SJSA1 (cell line): ENCODE data around the gene LHX2. TPM values are rescaled to one million over a fixed set of nuclear protein-coding genes. Genes with fewer than 3 reads are reported as not detected.
"Not testable (repeated sequence)": the region's sequence is repeated elsewhere in the genome, so short reads cannot be mapped to it uniquely, and the experiment has no call there.

Experiments
- DNase-seq, 2 experiments: peaks; one replicate each; pipeline ENCODE4 v3.0.0-alpha.2; 2015 to 2020; ENCODE audit warnings: low spot score in 2 of 2, low read depth in 1 of 2
- H3K27ac ChIP-seq: fragments of 250-450 bp; sonication (Bioruptor Pico); 2 replicates; pipeline ENCODE4 v1.5.1; 2020; ENCODE audit warnings: mild to moderate bottlenecking, moderate library complexity
- H3K27me3 ChIP-seq: fragments of 250-450 bp; sonication (Bioruptor Pico); replicated peaks from 2 replicates; pipeline ENCODE4 v1.5.1; 2020; ENCODE audit warnings: mild to moderate bottlenecking, moderate library complexity
- H3K36me3 ChIP-seq: fragments of 250-450 bp; sonication (Bioruptor Pico); 2 replicates; pipeline ENCODE4 v1.5.1; 2020; ENCODE audit warnings: mild to moderate bottlenecking
- H3K4me1 ChIP-seq: fragments of 250-450 bp; sonication (Bioruptor Pico); replicated peaks from 2 replicates; pipeline ENCODE4 v1.6.1; 2021; ENCODE audit warnings: mild to moderate bottlenecking
- H3K4me3 ChIP-seq: fragments of 250-450 bp; sonication (Bioruptor Pico); 2 replicates; pipeline ENCODE4 v1.5.1; 2020; ENCODE audit warnings: mild to moderate bottlenecking
- H3K9me3 ChIP-seq: fragments of 250-450 bp; sonication (Bioruptor Pico); replicated peaks from 2 replicates; pipeline ENCODE4 v1.5.1; 2020; ENCODE audit warnings: mild to moderate bottlenecking
- total RNA-seq: library from RNA; depleted of rRNA; stranded (reverse); fragments of >200 nt; shearing (Covaris generic); gene quantifications from 2 replicates; pipeline ENCODE4 v1.2.3, GENCODE V29; 2014; rRNA removed

Gene LHX2
- total RNA-seq, result 0.18 TPM in 1 of 2 replicates, not detected in the other

- peaks cover 9% of the 10 kb centered on the region for H3K4me1 ChIP-seq
- no peaks in the 10 kb centered on the region for H3K36me3 ChIP-seq
- no peak for DNase-seq
- H3K9me3 ChIP-seq, result peaks cover 6% of the 10 kb centered on the region; the same call in 1 of the 2 replicates
- H3K27ac ChIP-seq, result no peak within 1 kb of the TSS
- H3K4me3 ChIP-seq, result peak within 1 kb of the TSS; percentile 21; the same call in 1 of the 2 replicates
- H3K27me3 ChIP-seq, result peaks cover 50% of the 10 kb centered on the region
Measured at GRCh38 chr9:124011460-124012301, at the start of gene LHX2. LHX2 (plus strand) TSS chr9:124011768; CDS start chr9:124012349, 581 bp downstream.

- Histone ChIP-seq H3K27ac (no peak overlapping the region), H3K4me1 (no peaks in the 10 kb centered on the region), H3K4me3 (no peak overlapping the region), H3K36me3 (no peaks in the 10 kb centered on the region), H3K9me3 (no peaks in the 10 kb centered on the region), H3K27me3 (no peaks in the 10 kb centered on the region; the same call in 1 of the 2 replicates)
- no peak for DNase-seq
Measured at GRCh38 chr9:123964761-123965160, 46.8 kb upstream of the LHX2 start.

GRCh38 chr9:123965801-123966686 is 45.5 kb upstream of the LHX2 start:
- Histone ChIP-seq H3K27ac (no peak overlapping the region), H3K4me1 (no peaks in the 10 kb centered on the region), H3K36me3 (no peaks in the 10 kb centered on the region), H3K27me3 (no peaks in the 10 kb centered on the region), H3K9me3 (no peaks in the 10 kb centered on the region), H3K4me3 (no peak overlapping the region)
- no peak for DNase-seq

- Histone ChIP-seq H3K27ac (no peak overlapping the region), H3K9me3 (peaks cover 6% of the 10 kb centered on the region; the same call in 1 of the 2 replicates), H3K36me3 (no peaks in the 10 kb centered on the region), H3K27me3 (no peaks in the 10 kb centered on the region), H3K4me3 (no peak overlapping the region), H3K4me1 (no peaks in the 10 kb centered on the region)
- no peak for DNase-seq
Measured at GRCh38 chr9:123967323-123967722, 44.2 kb upstream of the LHX2 start.

GRCh38 chr9:123972618-123973017 is 39.0 kb upstream of the LHX2 start:
- H3K9me3 ChIP-seq, result peaks cover 10% of the 10 kb centered on the region; the same call in 1 of the 2 replicates
- H3K36me3 ChIP-seq, result no peaks in the 10 kb centered on the region
- no peaks in the 10 kb centered on the region for H3K4me1 ChIP-seq
- H3K27me3 ChIP-seq, result no peaks in the 10 kb centered on the region
- H3K4me3 ChIP-seq, result no peak overlapping the region
- H3K27ac ChIP-seq, result no peak overlapping the region
- DNase-seq, result no peak

- no peaks in the 10 kb centered on the region for H3K36me3 ChIP-seq
- H3K27me3 ChIP-seq, result no peaks in the 10 kb centered on the region
Measured at GRCh38 chr9:123973590-123974223, 37.9 kb upstream of the LHX2 start.

GRCh38 chr9:123974471-123974870 is 37.1 kb upstream of the LHX2 start:
- DNase-seq, result no peak
- Histone ChIP-seq H3K9me3 (peaks cover 10% of the 10 kb centered on the region; the same call in 1 of the 2 replicates), H3K27ac (no peak overlapping the region), H3K4me1 (no peaks in the 10 kb centered on the region), H3K36me3 (no peaks in the 10 kb centered on the region), H3K4me3 (no peak overlapping the region), H3K27me3 (no peaks in the 10 kb centered on the region)

More at GRCh38 chr9:123973590-123974223, 37.9 kb upstream of the LHX2 start:
- Histone ChIP-seq H3K4me1 (no peaks in the 10 kb centered on the region), H3K27ac (no peak overlapping the region), H3K9me3 (peaks cover 10% of the 10 kb centered on the region; the same call in 1 of the 2 replicates), H3K4me3 (no peak overlapping the region)
- no peak for DNase-seq

- H3K27me3 ChIP-seq, result no peaks in the 10 kb centered on the region
- H3K27ac ChIP-seq, result no peak overlapping the region
- H3K36me3 ChIP-seq, result no peaks in the 10 kb centered on the region
- H3K4me1 ChIP-seq, result no peaks in the 10 kb centered on the region
- DNase-seq, result no peak
- peaks cover 10% of the 10 kb centered on the region; the same call in 1 of the 2 replicates for H3K9me3 ChIP-seq
- H3K4me3 ChIP-seq, result no peak overlapping the region
Measured at GRCh38 chr9:123975871-123976270, 35.7 kb upstream of the LHX2 start.

GRCh38 chr9:123976579-123976978 is 35.0 kb upstream of the LHX2 start:
- H3K36me3 ChIP-seq, H3K4me3 ChIP-seq, H3K27ac ChIP-seq, H3K27me3 ChIP-seq, H3K9me3 ChIP-seq, DNase-seq, H3K4me1 ChIP-seq: not testable (repeated sequence)

- H3K27ac ChIP-seq, result no peak overlapping the region
- peaks cover 7% of the 10 kb centered on the region for H3K27me3 ChIP-seq
- no peaks in the 10 kb centered on the region for H3K36me3 ChIP-seq
- H3K9me3 ChIP-seq, result no peaks in the 10 kb centered on the region
- no peaks in the 10 kb centered on the region for H3K4me1 ChIP-seq
- DNase-seq, result no peak
- H3K4me3 ChIP-seq, result no peak overlapping the region
Measured at GRCh38 chr9:123978981-123979380, 32.6 kb upstream of the LHX2 start.

GRCh38 chr9:123982535-123982934 is 29.0 kb upstream of the LHX2 start:
- no peaks in the 10 kb centered on the region for H3K36me3 ChIP-seq
- peaks cover 7% of the 10 kb centered on the region for H3K27me3 ChIP-seq
- H3K4me1 ChIP-seq, result no peaks in the 10 kb centered on the region
- DNase-seq, result no peak
- H3K9me3 ChIP-seq, result no peaks in the 10 kb centered on the region
- no peak overlapping the region for H3K4me3 ChIP-seq
- H3K27ac ChIP-seq, result no peak overlapping the region

- no peaks in the 10 kb centered on the region for H3K4me1 ChIP-seq
- no peaks in the 10 kb centered on the region for H3K9me3 ChIP-seq
- no peak for DNase-seq
- no peaks in the 10 kb centered on the region for H3K36me3 ChIP-seq
- peaks cover 7% of the 10 kb centered on the region for H3K27me3 ChIP-seq
- H3K27ac ChIP-seq, result no peak overlapping the region
- no peak overlapping the region for H3K4me3 ChIP-seq
Measured at GRCh38 chr9:123983047-123983446, 28.5 kb upstream of the LHX2 start.

GRCh38 chr9:123984802-123985201 is 26.8 kb upstream of the LHX2 start:
- no peaks in the 10 kb centered on the region for H3K4me1 ChIP-seq
- H3K27ac ChIP-seq, result no peak overlapping the region
- peaks cover 7% of the 10 kb centered on the region for H3K27me3 ChIP-seq
- no peaks in the 10 kb centered on the region for H3K9me3 ChIP-seq
- no peak for DNase-seq
- no peaks in the 10 kb centered on the region for H3K36me3 ChIP-seq
- H3K4me3 ChIP-seq, result no peak overlapping the region
